Testis (tissue), 3 donors: ENCODE data around the gene PACS1. TPM values are rescaled to one million over a fixed set of nuclear protein-coding genes. Genes with fewer than 3 reads are reported as not detected.

Source experiments
- DNase-seq: peaks from one replicate; pipeline ENCODE4 v3.0.0-alpha.2; 2019
- H3K27ac ChIP-seq, 2 donors: fragments of 200-600 bp; sonication (generic); one replicate each; pipeline ENCODE4 v1.5.1; 2019
- H3K27me3 ChIP-seq: fragments of 200-600 bp; sonication (generic); one replicate; pipeline ENCODE4 v1.5.1; 2019
- H3K36me3 ChIP-seq: fragments of 200-600 bp; sonication (generic); one replicate; pipeline ENCODE4 v1.5.1; 2017; ENCODE audit warnings: low read depth; ENCODE audit errors: missing control alignments
- H3K4me1 ChIP-seq: fragments of 200-600 bp; sonication (generic); one replicate; pipeline ENCODE4 v1.5.1; 2019
- H3K4me3 ChIP-seq, 2 donors: fragments of 200-600 bp; sonication (generic); one replicate each; pipeline ENCODE4 v1.5.1; 2017 to 2019
- H3K9me3 ChIP-seq: fragments of 200-600 bp; sonication (generic); one replicate; pipeline ENCODE4 v1.5.1; 2017
- CTCF ChIP-seq, 3 experiments: fragments of 450-650 bp in 2 of 3; fragments of 200-600 bp in 1 of 3; sonication (generic) in 1 of 3; IDR thresholded peaks; one replicate each; pipeline ENCODE4 v1.5.1; 2016 to 2019; ENCODE audit warnings: antibody characterized with exemption in 3 of 3, mild to moderate bottlenecking in 2 of 3, moderate library complexity in 1 of 3
- POLR2A ChIP-seq: fragments of 450-650 bp; IDR thresholded peaks from one replicate; pipeline ENCODE4 v1.6.1; 2017; ENCODE audit warnings: antibody characterized with exemption, mild to moderate bottlenecking, moderate library complexity
- WGBS, 2 donors: methylation state at CpG; one replicate each; pipeline ENCODE4 v1.1.5; 2018; 5-methylcytosine and 5-hydroxymethylcytosine counted together
- intact Hi-C: fragments of 100-400 bp; cut with DNase I; formaldehyde crosslinking; loops from one replicate; pipeline ENCODE4 v1.15.1; 2023; ENCODE audit warnings: low total_unique reads
- polyA plus RNA-seq: library from polyadenylated mRNA; stranded (reverse); fragments of 350-450 nt; fragmentation: Illumina TruSeq; extraction: RNeasy Lipid Tissue Mini Kit (QIAGEN cat#74804); gene quantifications from one replicate; pipeline ENCODE4 v1.2.3, GENCODE V29; 2014; ENCODE audit warnings: low read depth, low replicate concordance; ENCODE audit not compliant: insufficient read depth
- total RNA-seq, 2 donors: library from RNA; depleted of rRNA; stranded (reverse); fragments of >200 nt; gene quantifications; one replicate each; pipeline ENCODE4 v1.2.3, GENCODE V29; 2016

The PACS1 gene
- total and polyA plus RNA-seq, 3 donors from 2014 or later, result 111 to 131 (median 130) TPM

DNA sequence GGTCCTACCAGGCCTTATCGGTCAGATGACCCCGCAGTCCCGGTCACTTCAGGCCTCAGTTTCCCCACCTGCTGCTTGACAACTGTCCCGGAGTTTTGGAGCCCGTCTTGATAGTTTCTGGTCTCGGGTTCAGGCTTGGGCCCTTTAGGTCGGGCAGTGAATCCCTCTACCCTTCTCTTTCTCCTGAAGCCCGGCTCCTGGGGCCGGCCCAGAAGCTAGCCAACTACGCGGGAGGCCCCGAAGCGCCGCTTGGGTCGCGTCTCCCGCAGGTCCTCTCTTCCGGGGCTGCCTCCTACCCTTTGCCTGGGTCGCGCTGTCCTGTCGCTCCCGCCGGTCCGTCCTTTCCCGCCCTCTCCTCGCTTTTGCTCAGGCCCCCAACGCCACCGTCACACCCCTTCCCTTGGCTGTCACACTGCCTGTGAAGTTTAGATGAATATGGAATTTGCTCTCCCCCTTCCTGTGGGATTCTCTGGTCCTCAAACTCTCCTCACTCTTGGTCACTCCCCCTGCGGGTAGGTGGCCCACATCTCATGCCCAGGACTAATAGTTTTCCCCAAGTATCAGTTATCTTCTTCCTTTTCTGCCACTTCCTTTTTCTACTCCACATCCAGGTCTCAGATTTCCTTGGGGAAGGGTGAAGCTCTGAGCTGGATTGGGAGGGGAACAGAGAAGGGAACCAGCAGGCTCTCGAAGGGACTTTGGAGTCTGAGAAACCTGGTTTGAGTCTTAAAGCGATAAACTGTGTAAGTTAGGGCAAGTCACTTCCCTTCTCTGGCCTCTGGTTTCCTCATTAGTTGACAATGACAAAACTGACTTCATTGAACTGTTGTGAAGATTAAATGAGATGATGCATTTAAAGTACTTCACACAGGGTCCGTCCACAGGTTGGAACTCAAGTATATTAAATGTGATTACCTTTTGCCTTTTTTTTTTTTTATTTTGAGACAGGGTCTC lies 199.2 kb downstream of the PACS1 start:
- H3K4me3 ChIP-seq, result peak overlapping the region; percentile 67 to 79
- no peak for DNase-seq
- WGBS, 2 donors, result 3 to 4% methylated on average over 21 to 32 of the region's 32 CpGs
- H3K27ac ChIP-seq, result peak overlapping the region; percentile 96 to 97
- H3K36me3 ChIP-seq, result no peaks in the 10 kb centered on the region
- H3K4me1 ChIP-seq, result peaks cover 11% of the 10 kb centered on the region
- TF ChIP-seq CTCF (IDR thresholded peaks at IDR 0.05), result peak in 1 of 3 experiments; percentile 7
- no peak for TF ChIP-seq POLR2A
- H3K27me3 ChIP-seq, result no peaks in the 10 kb centered on the region
- no peaks in the 10 kb centered on the region for H3K9me3 ChIP-seq
- intact Hi-C loops, result no loop called here

DNA sequence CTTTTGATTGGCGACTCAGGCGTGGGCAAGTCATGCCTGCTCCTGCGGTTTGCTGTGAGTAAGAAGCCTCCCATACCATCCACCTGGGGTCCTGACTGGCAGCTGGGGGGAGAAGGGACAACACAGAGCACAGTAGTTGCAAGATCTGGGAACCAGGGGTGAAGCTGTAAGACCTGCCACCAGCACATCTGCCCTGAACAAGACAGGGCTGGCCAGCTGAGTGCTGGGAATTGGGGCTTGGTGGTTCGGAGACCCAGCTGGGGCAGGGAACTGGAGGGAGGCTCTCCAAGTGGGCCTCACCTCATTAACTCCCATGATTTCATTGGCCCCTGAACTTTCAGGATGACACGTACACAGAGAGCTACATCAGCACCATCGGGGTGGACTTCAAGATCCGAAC lies 201.7 kb downstream of the PACS1 start:
- Histone ChIP-seq H3K36me3 (no peaks in the 10 kb centered on the region), H3K27me3 (no peaks in the 10 kb centered on the region), H3K27ac (no peak overlapping the region), H3K9me3 (no peaks in the 10 kb centered on the region), H3K4me1 (peaks cover 9% of the 10 kb centered on the region), H3K4me3 (no peak overlapping the region)
- no peak for TF ChIP-seq POLR2A
- no peak for TF ChIP-seq CTCF (IDR thresholded peaks at IDR 0.05)
- 86 to 100% methylated on average over 5 to 7 of the region's 7 CpGs for WGBS, 2 donors
- intact Hi-C loops, result no loop called here
- DNase-seq, result no peak

DNA sequence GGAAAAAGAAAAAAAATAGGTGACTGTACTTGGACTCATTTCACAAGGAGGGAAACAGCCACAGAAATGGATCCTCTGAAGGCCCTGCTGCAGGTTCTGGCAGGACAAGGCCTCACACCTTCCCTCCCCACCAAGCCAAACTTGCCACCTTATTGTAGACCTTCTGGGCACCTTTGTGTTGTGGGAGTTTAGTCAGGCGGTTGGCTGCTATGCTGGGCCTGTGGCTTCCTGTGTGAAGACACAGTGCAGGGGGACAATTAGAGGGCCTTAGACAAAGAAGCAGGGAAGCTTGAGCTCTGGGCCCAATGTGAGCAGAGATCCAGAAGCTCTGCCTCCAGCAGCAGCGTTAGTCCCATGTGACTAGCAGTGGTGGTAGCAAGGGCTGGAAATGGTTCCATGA lies 202.5 kb downstream of the PACS1 start:
- Histone ChIP-seq H3K4me1 (peaks cover 5% of the 10 kb centered on the region), H3K27ac (no peak overlapping the region), H3K36me3 (no peaks in the 10 kb centered on the region), H3K27me3 (no peaks in the 10 kb centered on the region), H3K9me3 (no peaks in the 10 kb centered on the region), H3K4me3 (no peak overlapping the region)
- TF ChIP-seq POLR2A, result no peak
- TF ChIP-seq CTCF (IDR thresholded peaks at IDR 0.05), result no peak
- intact Hi-C loops, result no loop called here
- no peak for DNase-seq
- WGBS, 2 donors, result 86 to 97% methylated on average over 2 of the region's 2 CpGs

GRCh38 chr11:66274219-66274618 lies 204.1 kb downstream of the PACS1 start:
- H3K9me3 ChIP-seq, result no peaks in the 10 kb centered on the region
- no peak overlapping the region for H3K27ac ChIP-seq
- H3K36me3 ChIP-seq, result no peaks in the 10 kb centered on the region
- no peak overlapping the region for H3K4me3 ChIP-seq
- peaks cover 5% of the 10 kb centered on the region for H3K4me1 ChIP-seq
- 79 to 83% methylated on average over 1 of the region's 1 CpG for WGBS, 2 donors
- no peak for DNase-seq
- H3K27me3 ChIP-seq, result no peaks in the 10 kb centered on the region
- intact Hi-C loops, result no loop called here
- no peak for TF ChIP-seq POLR2A

GRCh38 chr11:66275396-66275795 lies 205.3 kb downstream of the PACS1 start:
- H3K9me3 ChIP-seq, result no peaks in the 10 kb centered on the region
- no peaks in the 10 kb centered on the region for H3K36me3 ChIP-seq
- H3K4me3 ChIP-seq, result no peak overlapping the region
- intact Hi-C loops, result no loop called here
- H3K4me1 ChIP-seq, result no peaks in the 10 kb centered on the region
- no peak for DNase-seq
- WGBS, 2 donors, result 81 to 91% methylated on average over 4 to 8 of the region's 8 CpGs
- no peaks in the 10 kb centered on the region for H3K27me3 ChIP-seq
- TF ChIP-seq CTCF (IDR thresholded peaks at IDR 0.05) (no peak), POLR2A (no peak)
- no peak overlapping the region for H3K27ac ChIP-seq
